Loucy (cell line): ENCODE results near the gene STAT4.

ENCODE experiments used
- H2AFZ ChIP-seq: fragments of 200-600 bp; sonication (generic); 2 replicates; pipeline ENCODE4 v1.6.0; 2016; ENCODE audit warnings: antibody characterized with exemption, mild to moderate bottlenecking, low read length, moderate library complexity
- H3F3A ChIP-seq: fragments of 200-600 bp; 2 replicates; pipeline ENCODE4 v1.6.0; 2016; ENCODE audit warnings: antibody characterized with exemption, low read depth, mild to moderate bottlenecking
- H3K27me3 ChIP-seq: fragments of 200-600 bp; sonication (generic); 2 replicates; pipeline ENCODE4 v1.6.1; 2014; ENCODE audit warnings: low read length, mild to moderate bottlenecking; ENCODE audit not compliant: insufficient read depth, poor library complexity, severe bottlenecking
- H3K36me3 ChIP-seq: fragments of 200-600 bp; sonication (generic); 2 replicates; pipeline ENCODE4 v1.6.1; 2016; ENCODE audit warnings: low read length; ENCODE audit not compliant: insufficient read depth
- H3K4me1 ChIP-seq: fragments of 200-600 bp; sonication (generic); 2 replicates; pipeline ENCODE4 v1.5.1; 2014; ENCODE audit warnings: low read length, mild to moderate bottlenecking; ENCODE audit not compliant: insufficient read depth, poor library complexity, severe bottlenecking
- H3K4me2 ChIP-seq: fragments of 200-600 bp; sonication (generic); 2 replicates; pipeline ENCODE4 v1.6.0; 2014; ENCODE audit warnings: antibody characterized with exemption, low read length, low read depth, mild to moderate bottlenecking; ENCODE audit not compliant: poor library complexity, severe bottlenecking
- H3K4me3 ChIP-seq: fragments of 200-600 bp; sonication (generic); 2 replicates; pipeline ENCODE4 v1.5.1; 2014; ENCODE audit warnings: low read length, mild to moderate bottlenecking, mixed read lengths; ENCODE audit not compliant: poor library complexity, severe bottlenecking
- H3K79me2 ChIP-seq: fragments of 200-600 bp; sonication (generic); 2 replicates; pipeline ENCODE4 v1.6.1; 2014; ENCODE audit warnings: low read length; ENCODE audit not compliant: insufficient read depth
- H3K9ac ChIP-seq: fragments of 200-600 bp; sonication (generic); 2 replicates; pipeline ENCODE4 v1.6.0; 2014; ENCODE audit warnings: mild to moderate bottlenecking, low read depth, low read length, moderate library complexity; ENCODE audit not compliant: poor library complexity, severe bottlenecking
- H3K9me2 ChIP-seq: fragments of 200-600 bp; sonication (generic); replicated peaks from 2 replicates; pipeline ENCODE4 v1.6.1; 2016; ENCODE audit warnings: low read depth, low read length, mixed read lengths
- H3K9me3 ChIP-seq: fragments of 200-600 bp; sonication (generic); 2 replicates; pipeline ENCODE4 v1.6.1; 2014; ENCODE audit warnings: mild to moderate bottlenecking, antibody characterized with exemption, low read length, low read depth; ENCODE audit not compliant: insufficient read depth
- H4K20me1 ChIP-seq: fragments of 200-600 bp; sonication (generic); 2 replicates; pipeline ENCODE4 v1.6.0; 2014; ENCODE audit warnings: antibody characterized with exemption, low read length, mild to moderate bottlenecking; ENCODE audit not compliant: insufficient read depth, poor library complexity, severe bottlenecking
- CTCF ChIP-seq: fragments of 200-600 bp; sonication (generic); conservative IDR thresholded peaks from 2 replicates; pipeline ENCODE4 v1.5.1; 2014; ENCODE audit warnings: mild to moderate bottlenecking, antibody characterized with exemption, low read length
- EZH2phosphoT487 ChIP-seq: fragments of 200-600 bp; IDR thresholded peaks from 2 replicates; pipeline ENCODE4 v1.6.1; 2018; ENCODE audit warnings: antibody characterized with exemption, mild to moderate bottlenecking, moderate library complexity, borderline replicate concordance

Gene STAT4

GRCh38 chr2:191087311-191087710, 63.5 kb downstream of the STAT4 start:
- H2AFZ ChIP-seq, result no peak overlapping the region

GRCh38 chr2:191086706-191087105, 64.1 kb downstream of the STAT4 start:
- H3F3A ChIP-seq, result no peaks in the 10 kb centered on the region
- H3K27me3 ChIP-seq, result no peaks in the 10 kb centered on the region
- H3K4me2 ChIP-seq, result no peak overlapping the region
- no peak overlapping the region for H3K4me3 ChIP-seq
- H4K20me1 ChIP-seq, result no peaks in the 10 kb centered on the region
- H3K4me1 ChIP-seq, result no peaks in the 10 kb centered on the region
- no peak overlapping the region for H3K9ac ChIP-seq
- no peaks in the 10 kb centered on the region for H3K79me2 ChIP-seq
- TF ChIP-seq CTCF (no peak), EZH2phosphoT487 (no peak)
- no peak overlapping the region for H2AFZ ChIP-seq
- H3K36me3 ChIP-seq, result no peaks in the 10 kb centered on the region
- no peaks in the 10 kb centered on the region for H3K9me2 ChIP-seq
- H3K9me3 ChIP-seq, result peaks cover 9% of the 10 kb centered on the region; the same call in 1 of the 2 replicates

More at GRCh38 chr2:191087311-191087710, 63.5 kb downstream of the STAT4 start:
- no peak for TF ChIP-seq EZH2phosphoT487
- TF ChIP-seq CTCF, result no peak
- Histone ChIP-seq H3K79me2 (no peaks in the 10 kb centered on the region), H3K36me3 (no peaks in the 10 kb centered on the region), H3K27me3 (no peaks in the 10 kb centered on the region), H4K20me1 (no peaks in the 10 kb centered on the region), H3K4me1 (no peaks in the 10 kb centered on the region), H3K9ac (no peak overlapping the region), H3F3A (no peaks in the 10 kb centered on the region), H3K9me3 (peaks cover 9% of the 10 kb centered on the region; the same call in 1 of the 2 replicates), H3K4me2 (no peak overlapping the region), H3K4me3 (no peak overlapping the region), H3K9me2 (no peaks in the 10 kb centered on the region)

GRCh38 chr2:191083540-191083939, 67.3 kb downstream of the STAT4 start:
- TF ChIP-seq EZH2phosphoT487, result no peak
- TF ChIP-seq CTCF, result no peak
- Histone ChIP-seq H4K20me1 (no peaks in the 10 kb centered on the region), H3K9ac (no peak overlapping the region), H3K4me2 (no peak overlapping the region), H2AFZ (no peak overlapping the region), H3K4me1 (peaks cover 6% of the 10 kb centered on the region), H3F3A (no peaks in the 10 kb centered on the region), H3K9me2 (no peaks in the 10 kb centered on the region), H3K36me3 (no peaks in the 10 kb centered on the region), H3K27me3 (no peaks in the 10 kb centered on the region), H3K9me3 (peaks cover 9% of the 10 kb centered on the region; the same call in 1 of the 2 replicates), H3K4me3 (no peak overlapping the region), H3K79me2 (no peaks in the 10 kb centered on the region)
